ENCODE results near the gene MAP1LC3B.

GRCh38 chr16:87421003-87421912, 29.1 kb downstream of the MAP1LC3B start:
- no peak for TF ChIP-seq CTCF (IDR thresholded peaks at IDR 0.05; ENCODE audit: insufficient read depth, low read length)
- TF ChIP-seq POLR2AphosphoS5 (IDR thresholded peaks at IDR 0.05; ENCODE audit: low read depth), result no peak
- TF ChIP-seq REST (IDR thresholded peaks at IDR 0.05; ENCODE audit: insufficient replicate concordance, low read depth), result no peak

All from HL-60 (cell line).